ENCODE data around the gene MRPL43. TPM values are rescaled to one million over a fixed set of nuclear protein-coding genes. Genes with fewer than 3 reads are reported as not detected.

The MRPL43 gene
- total and polyA plus RNA-seq, 2 experiments from 2014 or later: 60.1 to 112 TPM

DNA sequence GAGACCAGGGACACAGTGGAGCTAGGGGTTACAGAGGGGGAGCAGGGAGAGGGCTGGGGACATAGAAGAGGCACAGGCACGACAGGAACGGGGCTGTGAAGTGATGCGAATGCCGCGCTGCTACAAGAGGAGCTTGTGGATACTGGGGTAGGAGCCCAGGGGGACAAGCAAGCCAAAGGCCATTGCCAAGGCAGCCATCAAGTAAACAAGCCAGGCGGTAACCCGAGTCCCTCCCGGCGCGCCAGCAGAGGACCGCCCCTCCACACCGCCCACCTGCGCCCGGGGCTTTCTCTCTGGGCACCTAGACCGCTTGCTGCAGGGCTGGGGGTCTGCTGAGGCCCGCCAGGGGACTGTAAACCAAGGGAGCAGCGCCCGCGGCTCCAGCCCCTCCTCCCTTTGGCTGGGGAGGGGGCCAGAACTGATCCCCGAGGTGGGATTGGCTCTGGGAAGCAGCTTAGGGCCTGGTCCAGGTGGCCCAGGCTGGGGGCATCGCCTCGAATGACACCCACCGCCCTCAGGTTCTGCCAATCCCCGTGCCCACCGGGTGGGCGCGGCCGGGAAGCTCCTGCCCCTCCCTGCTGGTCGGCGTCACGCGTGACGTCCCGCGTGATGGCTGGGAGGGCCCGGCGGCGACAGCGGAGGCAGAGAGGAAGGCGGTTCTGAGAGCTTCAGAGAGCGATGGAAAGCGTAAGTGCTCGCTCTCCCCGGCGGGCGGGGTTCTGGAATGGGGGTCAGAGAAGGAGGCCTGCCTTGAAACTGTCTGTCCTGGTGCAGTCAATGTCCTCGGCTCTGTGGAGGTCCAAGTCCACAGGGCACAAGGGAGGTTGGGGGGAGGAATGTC lies 44.7 kb upstream of the MRPL43 start:
- peak; percentile 89 for DNase-seq (ENCODE audit: low spot score)
- no peak for TF ChIP-seq EZH2phosphoT487 (IDR thresholded peaks at IDR 0.05; ENCODE audit: low read depth, severe bottlenecking, unreplicated experiment)
- TF ChIP-seq, protein P1, sequence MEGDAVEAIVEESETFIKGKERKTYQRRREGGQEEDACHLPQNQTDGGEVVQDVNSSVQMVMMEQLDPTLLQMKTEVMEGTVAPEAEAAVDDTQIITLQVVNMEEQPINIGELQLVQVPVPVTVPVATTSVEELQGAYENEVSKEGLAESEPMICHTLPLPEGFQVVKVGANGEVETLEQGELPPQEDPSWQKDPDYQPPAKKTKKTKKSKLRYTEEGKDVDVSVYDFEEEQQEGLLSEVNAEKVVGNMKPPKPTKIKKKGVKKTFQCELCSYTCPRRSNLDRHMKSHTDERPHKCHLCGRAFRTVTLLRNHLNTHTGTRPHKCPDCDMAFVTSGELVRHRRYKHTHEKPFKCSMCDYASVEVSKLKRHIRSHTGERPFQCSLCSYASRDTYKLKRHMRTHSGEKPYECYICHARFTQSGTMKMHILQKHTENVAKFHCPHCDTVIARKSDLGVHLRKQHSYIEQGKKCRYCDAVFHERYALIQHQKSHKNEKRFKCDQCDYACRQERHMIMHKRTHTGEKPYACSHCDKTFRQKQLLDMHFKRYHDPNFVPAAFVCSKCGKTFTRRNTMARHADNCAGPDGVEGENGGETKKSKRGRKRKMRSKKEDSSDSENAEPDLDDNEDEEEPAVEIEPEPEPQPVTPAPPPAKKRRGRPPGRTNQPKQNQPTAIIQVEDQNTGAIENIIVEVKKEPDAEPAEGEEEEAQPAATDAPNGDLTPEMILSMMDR (IDR thresholded peaks at IDR 0.05; ENCODE audit: poor library complexity): no peak
- TF ChIP-seq EZH2 (IDR thresholded peaks at IDR 0.05; ENCODE audit: borderline replicate concordance): no peak
- H2AFZ ChIP-seq: peak overlapping the region; percentile 61
- H3K4me1 ChIP-seq (ENCODE audit: insufficient read depth): peaks cover 37% of the 10 kb centered on the region
- H3K27me3 ChIP-seq: no peaks in the 10 kb centered on the region
- H3K9me3 ChIP-seq (ENCODE audit: low read depth): no peaks in the 10 kb centered on the region
- H3K9me2 ChIP-seq (replicated peaks; ENCODE audit: insufficient read depth): no peaks in the 10 kb centered on the region
- peaks cover 16% of the 10 kb centered on the region for H3K79me2 ChIP-seq
- no peaks in the 10 kb centered on the region for H4K20me1 ChIP-seq (ENCODE audit: insufficient read depth, poor library complexity, severe bottlenecking)
- H3K4me3 ChIP-seq: peak overlapping the region; percentile 38
- no peaks in the 10 kb centered on the region for H3K36me3 ChIP-seq (replicated peaks; ENCODE audit: insufficient read depth, low read depth)
- peak overlapping the region; percentile 99 for H3K27ac ChIP-seq
- WGBS (ENCODE audit: low lambda C conversion rate, missing lambda C conversion rate): 2% methylated on average over 36 of the region's 47 CpGs
- H3K4me2 ChIP-seq: peak overlapping the region; percentile 94

DNA sequence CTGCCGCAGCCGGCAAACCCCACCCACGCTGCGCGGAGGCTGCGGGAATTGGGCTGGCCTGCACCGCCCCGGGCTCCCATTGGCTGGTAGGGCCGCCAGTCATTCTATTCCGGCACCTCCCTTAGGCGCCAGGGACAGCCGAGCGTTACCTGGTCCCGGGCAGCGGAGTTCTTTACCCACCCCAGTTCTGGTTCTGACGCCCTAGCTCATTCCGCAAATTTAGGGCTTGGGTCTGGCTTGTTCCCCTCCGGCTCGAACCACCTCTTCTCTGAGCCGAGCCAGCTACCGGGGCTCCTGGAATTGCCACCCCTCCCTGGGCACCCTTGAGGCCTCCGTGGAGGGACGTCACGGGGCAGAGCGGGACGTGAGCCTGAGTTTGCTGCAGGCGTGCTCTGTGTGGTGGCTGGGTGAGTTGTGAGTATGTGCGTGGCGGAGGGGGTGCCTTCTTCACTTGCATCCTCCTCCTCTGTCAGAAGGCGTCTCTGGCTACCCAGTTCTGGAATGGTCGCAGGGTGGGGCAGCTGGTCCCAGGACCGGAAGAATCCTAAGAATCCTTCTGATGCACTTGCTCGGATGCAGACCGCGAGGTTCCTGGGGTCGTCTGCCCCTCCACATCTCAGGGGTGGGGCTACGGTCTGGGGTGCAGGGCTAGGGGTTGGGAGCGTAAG lies 44.0 kb upstream of the MRPL43 start, which contains the start of the genes PDZD7 and SFXN3:
Gene PDZD7 (minus strand): TSS at position 2 of the 668 bp plus-strand sequence. CDS start 910 bp downstream, outside the sequence.
Gene SFXN3 (plus strand): TSS at position 107 of the 668 bp plus-strand sequence. CDS start 3,461 bp downstream, outside the sequence.
- Histone ChIP-seq H3K4me1 (ENCODE audit: insufficient read depth) (peaks cover 44% of the 10 kb centered on the region), H3K27me3 (no peaks in the 10 kb centered on the region), H3K9me2 (replicated peaks; ENCODE audit: insufficient read depth) (no peaks in the 10 kb centered on the region), H3K9me3 (ENCODE audit: low read depth) (no peaks in the 10 kb centered on the region), H3K4me2 (peak within 1 kb of the TSS; percentile 94), H3K27ac (peak within 1 kb of the TSS; percentile 99), H3K36me3 (replicated peaks; ENCODE audit: insufficient read depth, low read depth) (no peaks in the 10 kb centered on the region), H3K79me2 (peaks cover 16% of the 10 kb centered on the region), H3K4me3 (peak within 1 kb of the TSS; percentile 38), H2AFZ (peak within 1 kb of the TSS; percentile 61), H4K20me1 (ENCODE audit: insufficient read depth, poor library complexity, severe bottlenecking) (no peaks in the 10 kb centered on the region)
- WGBS (ENCODE audit: low lambda C conversion rate, missing lambda C conversion rate): 2% methylated on average over 37 of the region's 38 CpGs
- TF ChIP-seq EZH2 (IDR thresholded peaks at IDR 0.05; ENCODE audit: borderline replicate concordance): no peak
- TF ChIP-seq EZH2phosphoT487 (IDR thresholded peaks at IDR 0.05; ENCODE audit: low read depth, severe bottlenecking, unreplicated experiment): no peak
- TF ChIP-seq, protein P1 (IDR thresholded peaks at IDR 0.05; ENCODE audit: poor library complexity): no peak
- DNase-seq (ENCODE audit: low spot score): peak; percentile 95

- TF ChIP-seq EZH2phosphoT487 (IDR thresholded peaks at IDR 0.05; ENCODE audit: low read depth, severe bottlenecking, unreplicated experiment): no peak
- TF ChIP-seq, protein P1 (IDR thresholded peaks at IDR 0.05; ENCODE audit: poor library complexity): no peak
- TF ChIP-seq EZH2 (IDR thresholded peaks at IDR 0.05; ENCODE audit: borderline replicate concordance): no peak
These were observed 43.3 kb upstream of the MRPL43 start for GRCh38 chr10:101030496-101031127.

More at GRCh38 chr10:101030496-101031127, 43.3 kb upstream of the MRPL43 start:
- DNase-seq (ENCODE audit: low spot score): no peak
- H3K4me2 ChIP-seq: peak overlapping the region; percentile 94
- no peaks in the 10 kb centered on the region for H3K9me3 ChIP-seq (ENCODE audit: low read depth)
- no peak overlapping the region for H2AFZ ChIP-seq
- H4K20me1 ChIP-seq (ENCODE audit: insufficient read depth, poor library complexity, severe bottlenecking): no peaks in the 10 kb centered on the region
- H3K27me3 ChIP-seq: no peaks in the 10 kb centered on the region
- H3K27ac ChIP-seq: peak overlapping the region; percentile 99
- no peaks in the 10 kb centered on the region for H3K9me2 ChIP-seq (replicated peaks; ENCODE audit: insufficient read depth)
- peaks cover 16% of the 10 kb centered on the region for H3K79me2 ChIP-seq
- H3K36me3 ChIP-seq (replicated peaks; ENCODE audit: insufficient read depth, low read depth): no peaks in the 10 kb centered on the region
- H3K4me1 ChIP-seq (ENCODE audit: insufficient read depth): peaks cover 45% of the 10 kb centered on the region
- no peak overlapping the region for H3K4me3 ChIP-seq
- WGBS (ENCODE audit: low lambda C conversion rate, missing lambda C conversion rate): 16% methylated on average over 18 of the region's 25 CpGs

All from hepatocyte (in vitro differentiated cells).